DND-41 (cell line): ENCODE results near the gene SNTG2.

ENCODE experiments used
- ATAC-seq: fragments of 200-7000 bp; cut with Tn5 transposase; 3 replicates; pipeline ENCODE4 v1.9.1; 2021; ENCODE audit warnings: low read depth; ENCODE audit not compliant: insufficient read depth
- DNase-seq: peaks from one replicate; pipeline ENCODE4 v3.0.0-alpha.2; 2020
- H2AFZ ChIP-seq: 2 replicates; pipeline ENCODE4 v1.6.0; 2012; ENCODE audit warnings: low read depth, low read length
- H3K27ac ChIP-seq: 2 replicates; pipeline ENCODE4 v1.5.1; 2012; ENCODE audit warnings: low read length, inconsistent platforms
- H3K27me3 ChIP-seq: fragments of 200-600 bp; sonication (generic); 2 replicates; pipeline ENCODE4 v1.6.0; 2012; ENCODE audit warnings: low read length, mild to moderate bottlenecking, inconsistent platforms; ENCODE audit not compliant: insufficient read depth, poor library complexity
- H3K36me3 ChIP-seq: 2 replicates; pipeline ENCODE4 v1.5.1; 2012; ENCODE audit warnings: low read length, inconsistent platforms; ENCODE audit not compliant: insufficient read depth
- H3K4me1 ChIP-seq: 2 replicates; pipeline ENCODE4 v1.5.1; 2012; ENCODE audit warnings: mild to moderate bottlenecking, low read length; ENCODE audit not compliant: insufficient read depth
- H3K4me2 ChIP-seq: 2 replicates; pipeline ENCODE4 v1.6.0; 2012; ENCODE audit warnings: mild to moderate bottlenecking, moderate library complexity, low read length, inconsistent platforms; ENCODE audit not compliant: insufficient read depth
- H3K4me3 ChIP-seq, 2 experiments: fragments of 200-600 bp in 1 of 2; shearing (Covaris generic) in 1 of 2; 2 replicates each; pipeline ENCODE4 v1.5.1; 2012 to 2016; ENCODE audit warnings: inconsistent platforms in 2 of 2, low read length in 2 of 2, mild to moderate bottlenecking in 2 of 2, low read depth in 1 of 2, moderate library complexity in 1 of 2
- H3K79me2 ChIP-seq: 2 replicates; pipeline ENCODE4 v1.6.0; 2012; ENCODE audit warnings: low read length, inconsistent platforms; ENCODE audit not compliant: insufficient read depth
- H3K9ac ChIP-seq: 2 replicates; pipeline ENCODE4 v1.6.0; 2012; ENCODE audit warnings: low read depth, mild to moderate bottlenecking, inconsistent platforms, low read length, moderate library complexity
- H3K9me3 ChIP-seq: 2 replicates; pipeline ENCODE4 v1.5.1; 2012; ENCODE audit warnings: low read length, moderate library complexity, mild to moderate bottlenecking, inconsistent platforms; ENCODE audit not compliant: insufficient read depth, severe bottlenecking
- H4K20me1 ChIP-seq: 2 replicates; pipeline ENCODE4 v1.6.0; 2012; ENCODE audit warnings: low read length; ENCODE audit not compliant: insufficient read depth
- CTCF ChIP-seq: IDR thresholded peaks from 2 replicates; pipeline ENCODE4 v1.5.1; 2012; ENCODE audit warnings: borderline replicate concordance, low read length, moderate library complexity, mild to moderate bottlenecking; ENCODE audit not compliant: poor library complexity, severe bottlenecking; ENCODE audit errors: extremely low read depth
- EZH2 ChIP-seq: IDR thresholded peaks from 3 replicates; pipeline ENCODE4 v1.6.1; 2012; ENCODE audit warnings: borderline replicate concordance, low read depth, mild to moderate bottlenecking, moderate library complexity, low read length, inconsistent platforms; ENCODE audit not compliant: severe bottlenecking

SNTG2 gene

GRCh38 chr2:1235806-1236205 lies 285.2 kb downstream of the SNTG2 start:
- Histone ChIP-seq H3K4me3 (no peak overlapping the region), H3K4me2 (no peak overlapping the region), H3K9ac (no peak overlapping the region), H3K9me3 (no peaks in the 10 kb centered on the region), H3K27ac (no peak overlapping the region), H2AFZ (no peak overlapping the region), H4K20me1 (no peaks in the 10 kb centered on the region), H3K79me2 (no peaks in the 10 kb centered on the region), H3K4me1 (no peaks in the 10 kb centered on the region), H3K27me3 (no peaks in the 10 kb centered on the region), H3K36me3 (no peaks in the 10 kb centered on the region; the same call in none of the 2 replicates)
- TF ChIP-seq EZH2 (no peak), CTCF (no peak)
- ATAC-seq (no peak), DNase-seq (no peak)

GRCh38 chr2:1236606-1237005 lies 286.0 kb downstream of the SNTG2 start:
- Histone ChIP-seq H3K4me3 (no peak overlapping the region), H3K4me2 (no peak overlapping the region), H3K27me3 (no peaks in the 10 kb centered on the region), H2AFZ (no peak overlapping the region), H3K36me3 (no peaks in the 10 kb centered on the region; the same call in none of the 2 replicates), H3K27ac (no peak overlapping the region), H4K20me1 (no peaks in the 10 kb centered on the region), H3K9me3 (no peaks in the 10 kb centered on the region), H3K9ac (no peak overlapping the region), H3K79me2 (no peaks in the 10 kb centered on the region), H3K4me1 (no peaks in the 10 kb centered on the region)
- TF ChIP-seq CTCF (no peak), EZH2 (no peak)
- no peak for ATAC-seq
- no peak for DNase-seq

- no peaks in the 10 kb centered on the region; the same call in none of the 2 replicates for H3K36me3 ChIP-seq
- H3K79me2 ChIP-seq, result no peaks in the 10 kb centered on the region
- no peak for ATAC-seq
- H2AFZ ChIP-seq, result no peak overlapping the region
- no peak overlapping the region for H3K4me3 ChIP-seq
- no peaks in the 10 kb centered on the region for H3K27me3 ChIP-seq
- DNase-seq, result no peak
- TF ChIP-seq EZH2 (no peak), CTCF (no peak)
- no peaks in the 10 kb centered on the region for H3K9me3 ChIP-seq
- H4K20me1 ChIP-seq, result no peaks in the 10 kb centered on the region
- H3K4me2 ChIP-seq, result no peak overlapping the region
- H3K9ac ChIP-seq, result no peak overlapping the region
- no peaks in the 10 kb centered on the region for H3K4me1 ChIP-seq
- H3K27ac ChIP-seq, result no peak overlapping the region
Measured at GRCh38 chr2:1237783-1238182, 287.1 kb downstream of the SNTG2 start.
